Measurements from ENCODE around the gene SGCA. TPM values are rescaled to one million over a fixed set of nuclear protein-coding genes. Genes with fewer than 3 reads are reported as not detected.

Gene SGCA
- total and polyA plus RNA-seq, 2 donors (not counting 3 experiments of a cell fraction or from before 2014, with no cell fraction given), result not detected

DNA sequence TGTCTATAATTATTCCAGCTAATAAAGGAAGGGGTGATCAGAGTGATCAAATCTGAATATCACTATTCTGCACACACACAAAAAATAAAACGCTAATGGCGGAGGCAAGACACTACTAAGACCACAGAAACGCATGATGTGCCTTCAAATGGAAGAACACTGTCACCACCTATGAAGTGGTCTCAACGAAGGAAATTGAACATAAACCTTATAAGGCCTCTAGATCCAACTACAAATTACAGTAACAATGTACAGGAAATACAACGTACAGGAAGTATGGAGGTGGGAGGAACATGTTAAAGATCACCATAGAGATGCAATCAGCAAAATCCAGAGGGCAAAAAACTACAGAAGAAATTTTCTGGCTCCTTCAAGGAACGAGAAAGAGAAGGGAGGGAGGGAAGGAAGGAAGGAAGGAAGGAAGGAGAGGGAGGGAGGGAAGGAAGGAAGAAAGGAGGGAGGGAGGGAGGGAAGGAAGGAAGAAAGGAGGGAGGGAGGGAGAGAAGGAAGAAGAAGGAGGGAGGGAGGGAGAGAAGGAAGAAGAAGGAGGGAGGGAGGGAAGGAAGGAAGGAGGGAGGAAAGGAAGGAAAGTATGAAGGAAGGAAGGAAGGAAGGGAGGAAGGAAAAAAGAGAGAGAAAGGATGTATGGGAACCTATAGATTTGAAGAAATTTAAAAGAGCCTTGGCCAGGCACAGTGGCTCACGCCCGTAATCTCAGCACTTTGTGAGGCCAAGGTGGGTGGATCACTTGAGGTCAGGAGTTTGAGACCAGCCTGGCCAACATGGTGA lies 3.1 kb upstream of the SGCA start:
- BruUV-seq (replicated peaks), result no TSS peak
- dilution Hi-C loops (cut with MboI; ENCODE audit: extremely low pct_ligation_motif_present, low sequenced_read_pairs), result no loop called here

More for the DNA sequence above, 3.1 kb upstream of the SGCA start:
- no peaks in the 10 kb centered on the region for H3K79me2 ChIP-seq (ENCODE audit: control insufficient read depth, insufficient read depth, low read length)
- intact Hi-C loops (cut with micrococcal nuclease), result no loop called here
- H2AFZ ChIP-seq (ENCODE audit: low read depth, low read length), result no peak overlapping the region
- H3K27ac ChIP-seq (ENCODE audit: insufficient read depth, low read depth, low read length), result no peak overlapping the region
- CTCF ChIA-PET, result interaction anchor here (0.9 to 2.8 kb wide), 17 partner anchors 11 to 136 kb away, joined by 3 to 57 read pairs (median 6); partner anchors contain the start of genes PPP1R9B and SAMD14
- H3K27me3 ChIP-seq (ENCODE audit: control insufficient read depth in 2 of 2, insufficient read depth in 2 of 2, low read length in 2 of 2), result peaks cover 0 to 2% of the 10 kb centered on the region in 2 experiments
- no peak overlapping the region for H3K4me3 ChIP-seq (replicated peaks in 1 of 3; ENCODE audit: insufficient read depth in 1 of 3, low read depth in 1 of 3, low read length in 3 of 3)
- H3K9ac ChIP-seq (replicated peaks; ENCODE audit: extremely low read depth, insufficient read depth, low read length), result no peak overlapping the region
- POLR2A ChIA-PET, result no interaction called here
- no peaks in the 10 kb centered on the region for H3K36me3 ChIP-seq (ENCODE audit: control insufficient read depth in 2 of 2, extremely low read depth in 1 of 2, insufficient read depth in 2 of 2, low read length in 2 of 2)
- FAIRE-seq (no peak), DNase-seq (ENCODE audit: low read depth, low spot score) (no peak)
- peaks cover 6% of the 10 kb centered on the region for H3K4me1 ChIP-seq (ENCODE audit: control insufficient read depth, extremely low read depth, insufficient read depth, low read length)
- no peak overlapping the region for H3K4me2 ChIP-seq (ENCODE audit: insufficient read depth, low read length)
- H3K9me1 ChIP-seq (replicated peaks; ENCODE audit: control insufficient read depth, extremely low read depth, insufficient read depth, low read length), result no peaks in the 10 kb centered on the region
- no peaks in the 10 kb centered on the region for H3K9me3 ChIP-seq (replicated peaks; ENCODE audit: control insufficient read depth, insufficient read depth, low read length)
- H4K20me1 ChIP-seq (replicated peaks; ENCODE audit: control insufficient read depth, extremely low read depth, insufficient read depth, low read length), result no peaks in the 10 kb centered on the region
- TF ChIP-seq FOS (IDR thresholded peaks at IDR 0.05; ENCODE audit: borderline replicate concordance, insufficient read depth, low read length), result no peak
- no peak for TF ChIP-seq GATA2 (IDR thresholded peaks at IDR 0.05; ENCODE audit: insufficient read depth, insufficient read length, low read depth, low read length)
- no peak for TF ChIP-seq JUN (IDR thresholded peaks at IDR 0.05; ENCODE audit: borderline replicate concordance, insufficient read depth, insufficient read length, low read depth)
- TF ChIP-seq POLR2AphosphoS5 (IDR thresholded peaks at IDR 0.05; ENCODE audit: insufficient read depth, low read depth, low read length), result no peak
- TF ChIP-seq, protein P1, sequence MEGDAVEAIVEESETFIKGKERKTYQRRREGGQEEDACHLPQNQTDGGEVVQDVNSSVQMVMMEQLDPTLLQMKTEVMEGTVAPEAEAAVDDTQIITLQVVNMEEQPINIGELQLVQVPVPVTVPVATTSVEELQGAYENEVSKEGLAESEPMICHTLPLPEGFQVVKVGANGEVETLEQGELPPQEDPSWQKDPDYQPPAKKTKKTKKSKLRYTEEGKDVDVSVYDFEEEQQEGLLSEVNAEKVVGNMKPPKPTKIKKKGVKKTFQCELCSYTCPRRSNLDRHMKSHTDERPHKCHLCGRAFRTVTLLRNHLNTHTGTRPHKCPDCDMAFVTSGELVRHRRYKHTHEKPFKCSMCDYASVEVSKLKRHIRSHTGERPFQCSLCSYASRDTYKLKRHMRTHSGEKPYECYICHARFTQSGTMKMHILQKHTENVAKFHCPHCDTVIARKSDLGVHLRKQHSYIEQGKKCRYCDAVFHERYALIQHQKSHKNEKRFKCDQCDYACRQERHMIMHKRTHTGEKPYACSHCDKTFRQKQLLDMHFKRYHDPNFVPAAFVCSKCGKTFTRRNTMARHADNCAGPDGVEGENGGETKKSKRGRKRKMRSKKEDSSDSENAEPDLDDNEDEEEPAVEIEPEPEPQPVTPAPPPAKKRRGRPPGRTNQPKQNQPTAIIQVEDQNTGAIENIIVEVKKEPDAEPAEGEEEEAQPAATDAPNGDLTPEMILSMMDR (IDR thresholded peaks at IDR 0.05; ENCODE audit: extremely low read depth in 1 of 2, insufficient read depth in 1 of 2, low read depth in 1 of 2, low read length in 2 of 2), result no peak
- no peak for TF ChIP-seq MYC (IDR thresholded peaks at IDR 0.05; ENCODE audit: low read depth, low read length)
- no peak for TF ChIP-seq EZH2 (IDR thresholded peaks at IDR 0.05; ENCODE audit: borderline replicate concordance, low read depth, low read length, severe bottlenecking)
- no peak for TF ChIP-seq POLR2A (IDR thresholded peaks at IDR 0.05; ENCODE audit: low read depth, low read length)
- no peak for TF ChIP-seq MAX (IDR thresholded peaks at IDR 0.05; ENCODE audit: insufficient read depth, insufficient read length)

All from endothelial cell of umbilical vein (primary cell).